Subcutaneous abdominal adipose tissue (tissue), 5 donors: ENCODE data around the gene NONO.
"Not testable (repeated sequence)": the region's sequence is repeated elsewhere in the genome, so short reads cannot be mapped to it uniquely, and the experiment has no call there.

Experiments used
- H3K27ac ChIP-seq: one replicate; pipeline ENCODE4 v1.7.0; 2013; ENCODE audit warnings: low read depth, mild to moderate bottlenecking, inconsistent platforms, low read length, moderate library complexity
- H3K27me3 ChIP-seq, 5 donors: one replicate each; pipeline ENCODE4 v1.7.0; 2013; ENCODE audit warnings: low read length in 5 of 5, inconsistent platforms in 1 of 5; ENCODE audit not compliant: control insufficient read depth in 5 of 5, insufficient read depth in 4 of 5
- H3K36me3 ChIP-seq, 5 donors: one replicate each; pipeline ENCODE4 v1.7.0; 2013; ENCODE audit warnings: low read length in 5 of 5; ENCODE audit not compliant: control insufficient read depth in 5 of 5, insufficient read depth in 5 of 5
- H3K4me1 ChIP-seq, 5 donors: one replicate each; pipeline ENCODE4 v1.7.0; 2013; ENCODE audit warnings: low read length in 5 of 5, mild to moderate bottlenecking in 3 of 5, moderate library complexity in 1 of 5; ENCODE audit not compliant: control insufficient read depth in 5 of 5, insufficient read depth in 5 of 5
- H3K4me3 ChIP-seq, 5 donors: one replicate each; pipeline ENCODE4 v1.7.0; 2013; ENCODE audit warnings: low read length in 5 of 5, low read depth in 1 of 5
- H3K9ac ChIP-seq, 5 donors: one replicate each; pipeline ENCODE4 v1.7.0; 2013; ENCODE audit warnings: low read length in 5 of 5, mild to moderate bottlenecking in 4 of 5, moderate library complexity in 3 of 5
- H3K9me3 ChIP-seq, 5 donors: one replicate each; pipeline ENCODE4 v1.7.0; 2013; ENCODE audit warnings: low read length in 5 of 5; ENCODE audit not compliant: control insufficient read depth in 5 of 5
- donor health status: healthy.
- donor health status: healthy.
- donor health status: healthy.
- donor health status: healthy.
- donor health status: healthy.

The NONO gene

GRCh38 chrX:71302461-71303213 is 19.2 kb downstream of the NONO start:
- H3K36me3 ChIP-seq, result peaks cover 6 to 29% (median 20%) of the 10 kb centered on the region in 5 donors
- H3K9ac ChIP-seq, result no peak overlapping the region
- H3K9me3 ChIP-seq, result no peaks in the 10 kb centered on the region
- peaks cover 0 to 14% (median 0%) of the 10 kb centered on the region in 5 donors for H3K27me3 ChIP-seq
- no peak overlapping the region for H3K27ac ChIP-seq
- no peak overlapping the region for H3K4me3 ChIP-seq
- H3K4me1 ChIP-seq, result peaks cover 0 to 7% (median 0%) of the 10 kb centered on the region in 5 donors

- Histone ChIP-seq H3K4me1 (peaks cover 0 to 7% (median 0%) of the 10 kb centered on the region in 5 donors), H3K4me3 (no peak overlapping the region), H3K9ac (no peak overlapping the region), H3K27ac (no peak overlapping the region), H3K27me3 (peaks cover 0 to 14% (median 0%) of the 10 kb centered on the region in 5 donors), H3K9me3 (no peaks in the 10 kb centered on the region), H3K36me3 (peaks cover 0 to 11% (median 6%) of the 10 kb centered on the region in 5 donors)
Measured at GRCh38 chrX:71304561-71304960, 21.1 kb downstream of the NONO start.

GRCh38 chrX:71315917-71316316 is 32.5 kb downstream of the NONO start:
- H3K4me1 ChIP-seq, result no peaks in the 10 kb centered on the region
- H3K27ac ChIP-seq, result no peak overlapping the region
- H3K4me3 ChIP-seq, result no peak overlapping the region
- H3K9ac ChIP-seq, result no peak overlapping the region
- H3K36me3 ChIP-seq, result no peaks in the 10 kb centered on the region
- H3K9me3 ChIP-seq, result no peaks in the 10 kb centered on the region
- H3K27me3 ChIP-seq, result no peaks in the 10 kb centered on the region

- H3K36me3 ChIP-seq, H3K4me3 ChIP-seq, H3K27me3 ChIP-seq, H3K4me1 ChIP-seq, H3K9ac ChIP-seq, H3K9me3 ChIP-seq, H3K27ac ChIP-seq: not testable (repeated sequence)
Measured at GRCh38 chrX:71316959-71317358, 33.5 kb downstream of the NONO start.

GRCh38 chrX:71320126-71320525 is 36.7 kb downstream of the NONO start:
- no peak overlapping the region for H3K4me3 ChIP-seq
- no peak overlapping the region for H3K9ac ChIP-seq
- H3K9me3 ChIP-seq, result no peaks in the 10 kb centered on the region

GRCh38 chrX:71321731-71322130 is 38.3 kb downstream of the NONO start:
- Histone ChIP-seq H3K9ac (no peak overlapping the region), H3K4me1 (no peaks in the 10 kb centered on the region), H3K27me3 (no peaks in the 10 kb centered on the region), H3K27ac (no peak overlapping the region), H3K36me3 (no peaks in the 10 kb centered on the region), H3K9me3 (peaks cover 0 to 7% (median 3%) of the 10 kb centered on the region in 5 donors), H3K4me3 (no peak overlapping the region)

More at GRCh38 chrX:71320126-71320525, 36.7 kb downstream of the NONO start:
- H3K36me3 ChIP-seq, result no peaks in the 10 kb centered on the region
- H3K27ac ChIP-seq, result no peak overlapping the region
- no peaks in the 10 kb centered on the region for H3K27me3 ChIP-seq
- H3K4me1 ChIP-seq, result no peaks in the 10 kb centered on the region

- H3K27ac ChIP-seq, H3K4me1 ChIP-seq, H3K36me3 ChIP-seq, H3K4me3 ChIP-seq, H3K27me3 ChIP-seq, H3K9ac ChIP-seq: not testable (repeated sequence)
- peaks cover 0 to 12% (median 8%) of the 10 kb centered on the region in 5 donors for H3K9me3 ChIP-seq
Measured at GRCh38 chrX:71324452-71324851, 41.0 kb downstream of the NONO start.

GRCh38 chrX:71326394-71326793 is 43.0 kb downstream of the NONO start:
- Histone ChIP-seq H3K36me3 (no peaks in the 10 kb centered on the region), H3K27ac (no peak overlapping the region), H3K27me3 (no peaks in the 10 kb centered on the region)

GRCh38 chrX:71349151-71349665 is 65.8 kb downstream of the NONO start:
- H3K9ac ChIP-seq, H3K4me3 ChIP-seq, H3K4me1 ChIP-seq, H3K9me3 ChIP-seq, H3K27ac ChIP-seq, H3K36me3 ChIP-seq, H3K27me3 ChIP-seq: not testable (repeated sequence)

More at GRCh38 chrX:71326394-71326793, 43.0 kb downstream of the NONO start:
- no peak overlapping the region for H3K9ac ChIP-seq
- H3K4me1 ChIP-seq, result no peaks in the 10 kb centered on the region
- H3K4me3 ChIP-seq, result no peak overlapping the region
- H3K9me3 ChIP-seq, result peaks cover 0 to 12% (median 8%) of the 10 kb centered on the region in 5 donors

GRCh38 chrX:71349867-71350266 is 66.4 kb downstream of the NONO start:
- H3K27ac ChIP-seq, H3K9ac ChIP-seq, H3K9me3 ChIP-seq, H3K4me1 ChIP-seq, H3K27me3 ChIP-seq, H3K36me3 ChIP-seq, H3K4me3 ChIP-seq: not testable (repeated sequence)
